ENCODE measurements around the gene PNRC2. TPM values are rescaled to one million over a fixed set of nuclear protein-coding genes. Genes with fewer than 3 reads are reported as not detected.

PNRC2 gene
- 100 to 1,000 TPM in 1 of 4 donors, 10 to 100 TPM in 3; 42.6 to 123 (median 88.7) TPM for total RNA-seq

- intact Hi-C loops (cut with DNase I), result no loop called here
- peak; percentile 75 for DNase-seq
- WGBS, 2 donors, result 0% methylated on average over 1 to 19 of the region's 84 CpGs
- peaks cover 0 to 32% (median 0%) of the 10 kb centered on the region in 3 donors for H3K36me3 ChIP-seq
- H3K27ac ChIP-seq, result peak within 1 kb of the TSS; percentile 99 to 100 (median 100)
- H3K27me3 ChIP-seq, result no peaks in the 10 kb centered on the region
- H3K4me3 ChIP-seq, result peak within 1 kb of the TSS; percentile 71 to 99 (median 87)
- no peaks in the 10 kb centered on the region for H3K9me3 ChIP-seq
- H3K4me1 ChIP-seq, result peaks cover 3 to 73% (median 25%) of the 10 kb centered on the region in 3 donors
- TF ChIP-seq, protein P1, sequence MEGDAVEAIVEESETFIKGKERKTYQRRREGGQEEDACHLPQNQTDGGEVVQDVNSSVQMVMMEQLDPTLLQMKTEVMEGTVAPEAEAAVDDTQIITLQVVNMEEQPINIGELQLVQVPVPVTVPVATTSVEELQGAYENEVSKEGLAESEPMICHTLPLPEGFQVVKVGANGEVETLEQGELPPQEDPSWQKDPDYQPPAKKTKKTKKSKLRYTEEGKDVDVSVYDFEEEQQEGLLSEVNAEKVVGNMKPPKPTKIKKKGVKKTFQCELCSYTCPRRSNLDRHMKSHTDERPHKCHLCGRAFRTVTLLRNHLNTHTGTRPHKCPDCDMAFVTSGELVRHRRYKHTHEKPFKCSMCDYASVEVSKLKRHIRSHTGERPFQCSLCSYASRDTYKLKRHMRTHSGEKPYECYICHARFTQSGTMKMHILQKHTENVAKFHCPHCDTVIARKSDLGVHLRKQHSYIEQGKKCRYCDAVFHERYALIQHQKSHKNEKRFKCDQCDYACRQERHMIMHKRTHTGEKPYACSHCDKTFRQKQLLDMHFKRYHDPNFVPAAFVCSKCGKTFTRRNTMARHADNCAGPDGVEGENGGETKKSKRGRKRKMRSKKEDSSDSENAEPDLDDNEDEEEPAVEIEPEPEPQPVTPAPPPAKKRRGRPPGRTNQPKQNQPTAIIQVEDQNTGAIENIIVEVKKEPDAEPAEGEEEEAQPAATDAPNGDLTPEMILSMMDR (IDR thresholded peaks at IDR 0.05), result peak in 1 of 6 experiments; percentile 3
- peak in 3 of 4 donors; percentile 91 to 94 (median 94) for TF ChIP-seq POLR2A (IDR thresholded peaks at IDR 0.05)
Observed at GRCh38 chr1:23959461-23960290, at the start of gene PNRC2. Gene PNRC2 (plus strand): TSS chr1:23959828. CDS start chr1:23961458, 1,630 bp downstream.

GRCh38 chr1:23910144-23910543, 49.5 kb upstream of the PNRC2 start:
- TF ChIP-seq, protein P1 (IDR thresholded peaks at IDR 0.05), result no peak
- TF ChIP-seq POLR2A (IDR thresholded peaks at IDR 0.05), result no peak
- intact Hi-C loops (cut with DNase I), result no loop called here
- WGBS, 2 donors, result 72 to 93% methylated on average over 5 to 7 of the region's 8 CpGs

DNA sequence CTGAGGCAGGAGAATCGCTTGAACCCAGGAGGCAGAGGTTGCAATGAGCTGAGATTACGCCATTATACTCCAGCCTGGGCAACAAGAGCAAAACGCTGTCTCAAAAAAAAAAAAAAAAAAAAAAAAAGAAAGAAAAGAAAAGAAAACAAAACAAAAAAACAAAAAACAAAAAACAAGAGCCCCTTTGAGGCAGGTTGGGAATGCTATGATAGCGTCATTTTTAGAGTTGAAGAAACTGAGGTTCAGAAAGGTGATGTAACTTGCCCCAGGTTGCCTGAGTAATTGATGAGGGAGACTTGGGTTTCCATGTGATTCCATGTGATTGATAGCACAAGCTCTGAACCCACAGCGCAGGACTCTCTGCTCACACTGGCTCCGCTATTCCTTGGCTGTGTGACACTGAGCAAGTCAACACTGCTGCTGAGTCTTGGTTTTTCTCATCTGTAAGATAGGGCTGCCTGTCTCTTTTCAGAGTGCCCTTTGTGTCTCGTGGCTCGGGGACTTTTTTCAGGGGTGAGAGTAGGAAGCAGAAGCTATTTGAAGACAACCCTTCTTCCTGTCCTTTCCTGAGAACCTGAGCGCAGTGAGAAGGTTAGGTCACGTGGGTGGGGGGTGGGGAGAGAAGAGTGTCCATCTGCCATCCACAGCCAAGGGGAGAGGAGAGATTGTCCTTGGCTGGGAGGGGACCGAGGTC, 48.9 kb upstream of the PNRC2 start:
- no peak overlapping the region for H3K4me3 ChIP-seq
- 75 to 82% methylated on average over 5 to 6 of the region's 11 CpGs for WGBS, 2 donors
- H3K9me3 ChIP-seq, result no peaks in the 10 kb centered on the region
- H3K4me1 ChIP-seq, result peaks cover 0 to 14% (median 0%) of the 10 kb centered on the region in 3 donors
- TF ChIP-seq POLR2A (IDR thresholded peaks at IDR 0.05), result no peak
- TF ChIP-seq, protein P1 (IDR thresholded peaks at IDR 0.05), result no peak
- intact Hi-C loops (cut with DNase I), result no loop called here
- H3K27ac ChIP-seq, result no peak overlapping the region
- DNase-seq, result no peak
- H3K27me3 ChIP-seq, result peaks cover 0 to 29% (median 0%) of the 10 kb centered on the region in 4 donors
- H3K36me3 ChIP-seq, result no peaks in the 10 kb centered on the region

More at GRCh38 chr1:23910144-23910543, 49.5 kb upstream of the PNRC2 start:
- Histone ChIP-seq H3K9me3 (no peaks in the 10 kb centered on the region), H3K4me3 (no peak overlapping the region), H3K27me3 (peaks cover 0 to 34% (median 0%) of the 10 kb centered on the region in 4 donors), H3K36me3 (no peaks in the 10 kb centered on the region), H3K27ac (no peak overlapping the region), H3K4me1 (peaks cover 0 to 14% (median 0%) of the 10 kb centered on the region in 3 donors)
- DNase-seq, result no peak

DNA sequence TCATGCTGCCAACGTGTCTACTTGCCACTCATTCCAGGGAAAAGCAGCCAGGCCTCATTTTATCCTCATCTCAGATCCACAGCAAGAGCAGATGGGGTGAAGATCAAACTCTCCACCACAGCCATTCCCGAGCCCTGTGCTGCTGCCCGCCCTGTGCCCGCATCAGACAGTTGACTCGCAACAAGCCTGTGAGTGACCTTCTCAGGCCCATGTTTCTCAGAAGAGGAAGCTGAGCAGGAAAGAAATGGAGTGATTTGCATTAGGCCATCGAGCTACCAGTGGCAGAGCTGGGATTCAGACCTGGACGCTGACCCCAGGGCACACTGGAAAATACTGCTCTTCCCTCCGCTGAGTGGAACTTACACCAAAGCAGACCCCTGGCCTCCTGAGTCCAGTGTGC, 47.7 kb upstream of the PNRC2 start:
- intact Hi-C loops (cut with DNase I), result no loop called here
- WGBS, 2 donors, result 79% methylated on average over 4 of the region's 8 CpGs; no CpG with 5 or more reads in 1 of the 2 donors
- Histone ChIP-seq H3K4me3 (no peak overlapping the region), H3K36me3 (no peaks in the 10 kb centered on the region), H3K27me3 (peaks cover 0 to 21% (median 0%) of the 10 kb centered on the region in 4 donors), H3K9me3 (no peaks in the 10 kb centered on the region), H3K27ac (no peak overlapping the region), H3K4me1 (peaks cover 0 to 14% (median 0%) of the 10 kb centered on the region in 3 donors)
- TF ChIP-seq POLR2A (IDR thresholded peaks at IDR 0.05), result no peak
- TF ChIP-seq, protein P1 (IDR thresholded peaks at IDR 0.05), result no peak
- no peak for DNase-seq
